Lung (tissue), 12 donors: ENCODE data around the gene TAF4. TPM values are rescaled to one million over a fixed set of nuclear protein-coding genes. Genes with fewer than 3 reads are reported as not detected.

Experiments
- ATAC-seq: fragments of 200-7000 bp; cut with Tn5 transposase; one replicate; pipeline ENCODE4 v1.9.1; 2020; ENCODE audit warnings: moderate number of reproducible peaks; ENCODE audit not compliant: insufficient read depth, low FRiP score
- DNase-seq, 3 donors: peaks; one replicate each; pipeline ENCODE4 v3.0.0-alpha.2; 2013 to 2017
- H3K27ac ChIP-seq, 2 donors: one replicate each; pipeline ENCODE4 v1.5.1; 2013; ENCODE audit warnings: mild to moderate bottlenecking in 2 of 2, moderate library complexity in 2 of 2, control low read depth in 1 of 2, inconsistent platforms in 1 of 2, low read depth in 1 of 2, low read length in 1 of 2
- H3K27me3 ChIP-seq, 3 donors: one replicate each; pipeline ENCODE4 v1.5.1; 2013; ENCODE audit warnings: low read length in 2 of 3; ENCODE audit not compliant: control insufficient read depth in 3 of 3, insufficient read depth in 3 of 3
- H3K36me3 ChIP-seq, 4 donors: one replicate each; pipeline ENCODE4 v1.5.1; 2013; ENCODE audit warnings: low read length in 4 of 4, mild to moderate bottlenecking in 1 of 4, moderate library complexity in 1 of 4; ENCODE audit not compliant: control insufficient read depth in 4 of 4, insufficient read depth in 4 of 4
- H3K4me1 ChIP-seq, 5 donors: one replicate each; pipeline ENCODE4 v1.5.1; 2013; ENCODE audit warnings: low read length in 5 of 5, mild to moderate bottlenecking in 2 of 5, moderate library complexity in 1 of 5; ENCODE audit not compliant: control insufficient read depth in 5 of 5, insufficient read depth in 5 of 5
- H3K4me3 ChIP-seq: one replicate; pipeline ENCODE4 v1.5.1; 2013; ENCODE audit warnings: mild to moderate bottlenecking, control low read depth, moderate library complexity
- H3K9ac ChIP-seq, 2 donors: one replicate each; pipeline ENCODE4 v1.5.1; 2013; ENCODE audit warnings: low read length in 2 of 2, control low read depth in 1 of 2; ENCODE audit not compliant: insufficient read depth in 1 of 2
- H3K9me3 ChIP-seq, 4 donors: one replicate each; pipeline ENCODE4 v1.5.1; 2013; ENCODE audit warnings: low read length in 3 of 4, mild to moderate bottlenecking in 1 of 4, moderate library complexity in 1 of 4; ENCODE audit not compliant: control insufficient read depth in 4 of 4, insufficient read depth in 3 of 4
- CTCF ChIP-seq: IDR thresholded peaks from 2 replicates; pipeline ENCODE4 v1.5.1; 2012; ENCODE audit warnings: mild to moderate bottlenecking; ENCODE audit errors: control extremely low read depth, extremely low read depth
- WGBS, 2 donors: extraction: QIAGEN DNeasy Blood & Tissue Kit; methylation state at CpG; one replicate each; pipeline ENCODE4 v1.1.7; 2013; 5-methylcytosine and 5-hydroxymethylcytosine counted together
- polyA plus RNA-seq, 2 donors: library from polyadenylated mRNA; stranded (reverse); fragments of 200-250 nt; gene quantifications; one replicate each; pipeline ENCODE4 v1.2.1, GENCODE V29; 2013
- total RNA-seq, 2 donors: library from RNA; depleted of rRNA in 1 of 2; stranded (reverse); fragments of >200 nt in 1 of 2; gene quantifications; one replicate each; pipeline ENCODE4 v1.2.1, GENCODE V29; 2014 to 2021
- donor health status: control.
- donor health status: control.
- donor health status: Bipolar disorder and iron deficiency.
- donor health status: healthy.
- donor health status: DM: yes; HTN: yes; CAD: no.

TAF4 gene
- total and polyA plus RNA-seq, 4 donors, result 5.4 to 20.3 (median 10.9) TPM

DNA sequence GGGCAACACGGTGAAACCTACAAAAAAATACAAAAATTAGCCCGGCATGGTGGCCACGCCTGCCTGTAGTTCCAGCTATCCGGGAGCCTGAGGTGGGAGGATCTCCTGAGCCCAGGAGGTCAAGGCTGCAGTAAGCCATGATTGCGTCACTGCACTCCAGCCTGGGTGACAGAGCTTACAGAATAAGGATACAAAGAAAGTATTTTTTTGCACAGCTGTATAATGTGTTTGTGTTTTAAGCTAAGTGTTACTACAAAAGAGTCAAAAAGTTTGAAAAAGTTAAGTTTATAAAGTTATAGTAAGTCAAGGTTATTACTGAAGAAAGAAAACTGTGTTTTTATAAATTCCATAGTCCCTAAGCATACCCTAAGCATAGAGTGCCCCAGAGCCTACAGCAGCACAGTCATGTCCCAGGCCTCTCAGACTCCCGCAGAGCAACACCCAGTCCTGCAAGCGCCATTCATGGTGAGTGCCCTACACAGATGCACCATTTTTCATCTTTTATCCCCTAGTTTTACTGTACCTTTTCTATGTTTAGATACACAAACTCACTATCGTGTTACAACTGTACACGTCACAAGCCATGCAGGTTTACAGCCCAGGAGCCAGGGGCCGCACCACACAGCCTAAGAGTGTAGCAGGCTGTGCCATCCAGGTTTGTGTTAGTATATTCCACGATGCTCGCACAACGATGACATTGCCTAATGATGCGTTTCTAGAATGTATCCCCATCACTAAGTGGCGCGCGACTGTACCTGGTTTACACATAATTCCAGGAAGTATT, 22.4 kb downstream of the TAF4 start:
- no peaks in the 10 kb centered on the region for H3K9me3 ChIP-seq
- H3K36me3 ChIP-seq, result no peaks in the 10 kb centered on the region
- ATAC-seq (no peak), DNase-seq (no peak)
- H3K27me3 ChIP-seq, result no peaks in the 10 kb centered on the region
- H3K27ac ChIP-seq, result no peak overlapping the region
- peaks cover 3 to 7% (median 6%) of the 10 kb centered on the region in 5 donors for H3K4me1 ChIP-seq
- no peak for TF ChIP-seq CTCF
- no peak overlapping the region for H3K4me3 ChIP-seq
- WGBS, 2 donors, result 79 to 85% methylated on average over 17 of the region's 17 CpGs
- H3K9ac ChIP-seq, result no peak overlapping the region

GRCh38 chr20:62042025-62042820, 23.5 kb downstream of the TAF4 start:
- Histone ChIP-seq H3K4me3 (no peak overlapping the region), H3K9ac (no peak overlapping the region), H3K36me3 (no peaks in the 10 kb centered on the region), H3K27me3 (no peaks in the 10 kb centered on the region), H3K9me3 (no peaks in the 10 kb centered on the region), H3K27ac (no peak overlapping the region), H3K4me1 (peaks cover 3 to 7% (median 6%) of the 10 kb centered on the region in 5 donors)
- no peak for ATAC-seq
- no peak for DNase-seq
- no peak for TF ChIP-seq CTCF
- 94 to 95% methylated on average over 22 of the region's 22 CpGs for WGBS, 2 donors

- Histone ChIP-seq H3K4me3 (no peak overlapping the region), H3K27me3 (no peaks in the 10 kb centered on the region), H3K36me3 (no peaks in the 10 kb centered on the region), H3K27ac (no peak overlapping the region), H3K9me3 (peaks cover 0 to 6% (median 0%) of the 10 kb centered on the region in 4 donors), H3K4me1 (peaks cover 3 to 7% (median 6%) of the 10 kb centered on the region in 5 donors), H3K9ac (no peak overlapping the region)
- ATAC-seq (no peak), DNase-seq (peak in 1 of 3 donors; percentile 34)
- 93 to 94% methylated on average over 13 of the region's 13 CpGs for WGBS, 2 donors
- TF ChIP-seq CTCF, result no peak
Measured at GRCh38 chr20:62040933-62041332, 24.7 kb downstream of the TAF4 start.
